ENCODE measurements around the gene MILR1.

MILR1 gene

DNA sequence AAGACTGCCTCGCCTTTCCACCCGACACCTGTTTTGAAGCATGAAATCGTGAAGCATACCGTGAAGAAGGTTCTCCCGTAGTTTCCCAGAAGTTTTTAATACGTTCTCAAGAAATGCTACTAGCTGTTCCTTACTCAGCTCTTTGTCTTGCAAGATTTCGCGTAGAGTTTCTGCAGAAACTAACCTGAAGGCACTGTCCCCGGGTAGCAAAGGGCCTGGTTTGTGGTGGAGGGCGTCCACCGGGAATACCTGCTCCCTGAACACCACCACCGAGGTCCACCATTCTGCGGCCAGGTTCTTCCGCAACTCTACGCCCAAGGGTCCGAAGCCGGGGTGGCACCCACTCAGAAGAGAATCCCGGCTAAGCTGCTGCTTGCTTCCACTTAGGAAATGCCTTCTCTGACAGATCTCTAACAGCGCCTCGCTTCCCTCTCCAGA is 47.5 kb downstream of the MILR1 start:
- Histone ChIP-seq H3K36me3 (ENCODE audit: control insufficient read depth, insufficient read depth, low read length) (peaks cover 18% of the 10 kb centered on the region), H3K4me3 (replicated peaks; ENCODE audit: low read depth, low read length) (peak overlapping the region; percentile 72), H3K27me3 (replicated peaks; ENCODE audit: control insufficient read depth, insufficient read depth, low read length) (no peaks in the 10 kb centered on the region)
- TF ChIP-seq, protein P1, sequence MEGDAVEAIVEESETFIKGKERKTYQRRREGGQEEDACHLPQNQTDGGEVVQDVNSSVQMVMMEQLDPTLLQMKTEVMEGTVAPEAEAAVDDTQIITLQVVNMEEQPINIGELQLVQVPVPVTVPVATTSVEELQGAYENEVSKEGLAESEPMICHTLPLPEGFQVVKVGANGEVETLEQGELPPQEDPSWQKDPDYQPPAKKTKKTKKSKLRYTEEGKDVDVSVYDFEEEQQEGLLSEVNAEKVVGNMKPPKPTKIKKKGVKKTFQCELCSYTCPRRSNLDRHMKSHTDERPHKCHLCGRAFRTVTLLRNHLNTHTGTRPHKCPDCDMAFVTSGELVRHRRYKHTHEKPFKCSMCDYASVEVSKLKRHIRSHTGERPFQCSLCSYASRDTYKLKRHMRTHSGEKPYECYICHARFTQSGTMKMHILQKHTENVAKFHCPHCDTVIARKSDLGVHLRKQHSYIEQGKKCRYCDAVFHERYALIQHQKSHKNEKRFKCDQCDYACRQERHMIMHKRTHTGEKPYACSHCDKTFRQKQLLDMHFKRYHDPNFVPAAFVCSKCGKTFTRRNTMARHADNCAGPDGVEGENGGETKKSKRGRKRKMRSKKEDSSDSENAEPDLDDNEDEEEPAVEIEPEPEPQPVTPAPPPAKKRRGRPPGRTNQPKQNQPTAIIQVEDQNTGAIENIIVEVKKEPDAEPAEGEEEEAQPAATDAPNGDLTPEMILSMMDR (IDR thresholded peaks at IDR 0.05; ENCODE audit: insufficient read depth, low read length, poor library complexity, severe bottlenecking), result no peak
- no peak for DNase-seq (ENCODE audit: extremely low read depth, insufficient read length)

DNA sequence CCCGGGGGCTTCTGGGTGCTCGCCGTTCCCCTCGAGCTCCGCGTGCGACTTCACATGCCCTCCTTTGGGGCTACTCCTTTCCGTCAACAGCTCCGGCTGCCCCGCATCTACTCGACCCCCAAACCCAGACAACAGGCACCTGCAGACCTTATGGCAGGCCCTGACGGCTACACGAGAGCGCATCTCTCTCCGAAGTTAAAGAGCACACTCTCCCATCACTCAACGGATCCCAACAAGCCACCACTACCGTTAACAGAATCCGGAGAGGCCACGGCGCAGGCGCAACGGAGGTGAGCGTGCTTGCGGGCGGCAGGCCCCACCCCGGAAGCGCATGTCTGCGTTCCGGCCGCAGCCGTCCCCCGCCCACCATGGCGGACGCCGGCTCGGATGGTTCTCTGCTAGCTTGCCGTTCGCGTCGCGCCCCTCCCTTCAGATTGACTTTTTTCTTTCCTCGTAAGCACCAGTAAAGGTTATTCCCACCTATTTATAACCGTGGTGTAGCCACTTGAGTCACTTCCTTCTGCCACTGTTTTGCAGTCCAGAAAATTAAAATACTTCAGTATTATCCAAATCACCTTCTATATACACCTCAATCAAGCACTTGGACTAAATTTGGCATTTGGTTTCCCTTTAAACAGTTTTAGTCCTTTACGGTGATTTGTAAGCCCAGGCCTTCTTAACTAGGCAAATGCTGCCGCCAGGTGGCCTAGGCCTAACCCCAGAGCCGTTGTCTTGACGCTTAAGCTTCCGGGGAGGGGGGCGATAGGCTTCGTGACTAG is 48.1 kb downstream of the MILR1 start, which contains the start of gene POLG2:
Gene POLG2, minus strand, starts transcription at position 269 of the 779 bp plus-strand sequence. Its CDS starts 86 bp downstream, at position 183.
- H3K27me3 ChIP-seq (replicated peaks; ENCODE audit: control insufficient read depth, insufficient read depth, low read length), result no peaks in the 10 kb centered on the region
- H3K36me3 ChIP-seq (ENCODE audit: control insufficient read depth, insufficient read depth, low read length), result peaks cover 22% of the 10 kb centered on the region
- DNase-seq (ENCODE audit: extremely low read depth, insufficient read length), result peak; percentile 94
- peak within 1 kb of the TSS; percentile 72 for H3K4me3 ChIP-seq (replicated peaks; ENCODE audit: low read depth, low read length)
- TF ChIP-seq, protein P1 (IDR thresholded peaks at IDR 0.05; ENCODE audit: insufficient read depth, low read length, poor library complexity, severe bottlenecking), result peak; percentile 65

DNA sequence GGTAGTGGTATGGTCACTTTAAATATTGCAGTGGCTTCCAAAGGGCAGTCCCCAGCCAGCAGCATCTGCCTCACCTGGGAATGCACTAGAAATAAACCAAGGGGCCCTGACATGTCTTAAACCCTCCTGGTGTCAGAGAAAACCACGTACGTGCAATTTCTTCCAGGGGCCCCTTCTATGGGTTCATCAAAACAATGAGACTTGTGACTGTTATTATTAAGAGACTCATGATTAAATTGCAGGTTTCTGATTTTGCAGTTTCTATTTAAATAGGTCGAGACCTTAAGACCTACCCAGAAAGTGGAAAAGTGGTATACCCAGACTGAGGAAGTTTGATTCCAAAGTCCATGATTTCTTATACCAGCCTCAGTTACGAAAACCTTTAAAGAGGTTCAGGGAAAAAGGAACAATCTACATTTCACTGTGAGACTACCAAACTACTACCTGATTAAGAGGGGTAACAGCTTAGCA is 48.7 kb downstream of the MILR1 start:
- TF ChIP-seq, protein P1 (IDR thresholded peaks at IDR 0.05; ENCODE audit: insufficient read depth, low read length, poor library complexity, severe bottlenecking), result no peak
- H3K36me3 ChIP-seq (ENCODE audit: control insufficient read depth, insufficient read depth, low read length), result peaks cover 24% of the 10 kb centered on the region
- peak overlapping the region; percentile 72 for H3K4me3 ChIP-seq (replicated peaks; ENCODE audit: low read depth, low read length)
- no peaks in the 10 kb centered on the region for H3K27me3 ChIP-seq (replicated peaks; ENCODE audit: control insufficient read depth, insufficient read depth, low read length)
- no peak for DNase-seq (ENCODE audit: extremely low read depth, insufficient read length)

- H3K27me3 ChIP-seq (replicated peaks; ENCODE audit: control insufficient read depth, insufficient read depth, low read length), result no peaks in the 10 kb centered on the region
- no peak for DNase-seq (ENCODE audit: extremely low read depth, insufficient read length)
- H3K36me3 ChIP-seq (ENCODE audit: control insufficient read depth, insufficient read depth, low read length), result peaks cover 29% of the 10 kb centered on the region
- no peak overlapping the region for H3K4me3 ChIP-seq (replicated peaks; ENCODE audit: low read depth, low read length)
- TF ChIP-seq, protein P1 (IDR thresholded peaks at IDR 0.05; ENCODE audit: insufficient read depth, low read length, poor library complexity, severe bottlenecking), result no peak
These were observed 49.6 kb downstream of the MILR1 start for GRCh38 chr17:64498308-64499203.

- no peak for DNase-seq (ENCODE audit: extremely low read depth, insufficient read length)
- H3K27me3 ChIP-seq (replicated peaks; ENCODE audit: control insufficient read depth, insufficient read depth, low read length), result no peaks in the 10 kb centered on the region
- H3K36me3 ChIP-seq (ENCODE audit: control insufficient read depth, insufficient read depth, low read length), result peaks cover 32% of the 10 kb centered on the region
- TF ChIP-seq, protein P1 (IDR thresholded peaks at IDR 0.05; ENCODE audit: insufficient read depth, low read length, poor library complexity, severe bottlenecking), result no peak
- H3K4me3 ChIP-seq (replicated peaks; ENCODE audit: low read depth, low read length), result no peak overlapping the region
These were observed 51.0 kb downstream of the MILR1 start for GRCh38 chr17:64499805-64500486.
